Right lobe of liver (tissue), 4 donors: ENCODE data around the gene PCMTD2.

ENCODE experiments used
- CTCF ChIP-seq, 4 donors: fragments of 200-600 bp in 3 of 4; fragments of 450-650 bp in 1 of 4; IDR thresholded peaks; one replicate each; pipeline versions ENCODE4 v1.5.1 to v1.8.0; 2016 to 2022; ENCODE audit warnings: antibody characterized with exemption in 4 of 4, mild to moderate bottlenecking in 2 of 4
- POLR2A ChIP-seq: fragments of 450-650 bp; IDR thresholded peaks from one replicate; pipeline ENCODE4 v1.6.1; 2017; ENCODE audit warnings: antibody characterized with exemption, mild to moderate bottlenecking
- donor health status: DM: no; HTN: no; CAD: no.
- donor health status: DM: no; HTN: no; CAD: no.
- donor health status: DM: no; HTN: yes; CAD: no.

GRCh38 chr20:64212755-64213154, 42.8 kb upstream of the PCMTD2 start:
- TF ChIP-seq CTCF (IDR thresholded peaks at IDR 0.05), result no peak
- TF ChIP-seq POLR2A, result no peak
